Esophagus muscularis mucosa (tissue), 4 donors: ENCODE measurements around the gene FATE1. TPM values are rescaled to one million over a fixed set of nuclear protein-coding genes. Genes with fewer than 3 reads are reported as not detected.

ENCODE experiments used
- DNase-seq: peaks from one replicate; pipeline ENCODE4 v3.0.0-alpha.2; 2017; ENCODE audit errors: extremely low spot score
- H3K27ac ChIP-seq, 4 donors: fragments of 200-600 bp; sonication (generic); replicated peaks in 1 of 4; 1 replicate in 3 of 4; 2 replicates in 1 of 4; pipeline ENCODE4 v1.5.1; 2016 to 2019; ENCODE audit warnings: mild to moderate bottlenecking in 1 of 4
- H3K27me3 ChIP-seq, 4 donors: fragments of 200-600 bp; sonication (generic); one replicate each; pipeline versions ENCODE4 v1.5.1 to v1.6.0; 2016 to 2019
- H3K36me3 ChIP-seq, 4 donors: fragments of 200-600 bp; sonication (generic); one replicate each; pipeline ENCODE4 v1.5.1; 2016 to 2019
- H3K4me1 ChIP-seq, 4 donors: fragments of 200-600 bp; sonication (generic); one replicate each; pipeline ENCODE4 v1.5.1; 2016 to 2019
- H3K4me3 ChIP-seq, 4 donors: fragments of 200-600 bp; sonication (generic); 1 replicate in 2 of 4; 2 replicates in 2 of 4; pipeline ENCODE4 v1.5.1; 2016 to 2019; ENCODE audit warnings: mild to moderate bottlenecking in 4 of 4, moderate library complexity in 1 of 4
- H3K9me3 ChIP-seq, 4 donors: fragments of 200-600 bp; sonication (generic); 1 replicate in 3 of 4; 2 replicates in 1 of 4; pipeline ENCODE4 v1.5.1; 2016 to 2019
- CTCF ChIP-seq, 3 experiments: fragments of 200-600 bp in 2 of 3; fragments of 450-650 bp in 1 of 3; sonication (generic) in 2 of 3; IDR thresholded peaks; one replicate each; pipeline ENCODE4 v1.5.1; 2017 to 2019; ENCODE audit warnings: antibody characterized with exemption in 3 of 3, mild to moderate bottlenecking in 2 of 3, moderate library complexity in 1 of 3
- EP300 ChIP-seq: sonication (generic); formaldehyde crosslinking; IDR thresholded peaks from one replicate; pipeline ENCODE4 v1.6.1; 2017; ENCODE audit warnings: antibody characterized with exemption
- POLR2A ChIP-seq: fragments of 450-650 bp; IDR thresholded peaks from one replicate; pipeline ENCODE4 v1.6.1; 2017; ENCODE audit warnings: antibody characterized with exemption, moderate library complexity, mild to moderate bottlenecking, low read depth
- POLR2AphosphoS5 ChIP-seq, 2 donors: sonication (generic); formaldehyde crosslinking; IDR thresholded peaks; one replicate each; pipeline ENCODE4 v1.6.1; 2017; ENCODE audit warnings: antibody characterized with exemption in 2 of 2
- WGBS: methylation state at CpG from one replicate; pipeline ENCODE4 v1.1.5; 2018; 5-methylcytosine and 5-hydroxymethylcytosine counted together
- intact Hi-C: fragments of 100-400 bp; cut with DNase I; formaldehyde crosslinking; loops from one replicate; pipeline ENCODE4 v1.15.1; 2023
- total RNA-seq, 4 donors: library from RNA; depleted of rRNA; stranded (reverse); fragments of >200 nt; gene quantifications; one replicate each; pipeline versions ENCODE4 v1.1.0 to v1.2.1, GENCODE V29; 2016

FATE1 gene
- total RNA-seq, 4 donors from 2014 or later = not detected

- WGBS = no CpG with 5 or more reads among the region's 1 CpG
Measured at GRCh38 chrX:151725338-151725614, 9.4 kb downstream of the FATE1 start.

GRCh38 chrX:151726751-151727150 lies 10.9 kb downstream of the FATE1 start:
- Histone ChIP-seq H3K9me3 (no peaks in the 10 kb centered on the region), H3K27ac (no peak overlapping the region), H3K4me3 (no peak overlapping the region), H3K4me1 (peaks cover 0 to 4% (median 0%) of the 10 kb centered on the region in 4 donors), H3K36me3 (no peaks in the 10 kb centered on the region), H3K27me3 (no peaks in the 10 kb centered on the region)
- WGBS = 83% methylated on average over 4 of the region's 5 CpGs
- no peak for DNase-seq
- intact Hi-C loops = no loop called here
- TF ChIP-seq POLR2AphosphoS5 (IDR thresholded peaks at IDR 0.05) = no peak
- no peak for TF ChIP-seq CTCF (IDR thresholded peaks at IDR 0.05)
- no peak for TF ChIP-seq EP300
- TF ChIP-seq POLR2A = no peak

More at GRCh38 chrX:151725338-151725614, 9.4 kb downstream of the FATE1 start:
- no peak for DNase-seq
- Histone ChIP-seq H3K27ac (no peak overlapping the region), H3K4me3 (no peak overlapping the region), H3K27me3 (no peaks in the 10 kb centered on the region), H3K9me3 (no peaks in the 10 kb centered on the region), H3K36me3 (no peaks in the 10 kb centered on the region), H3K4me1 (peaks cover 0 to 4% (median 0%) of the 10 kb centered on the region in 4 donors)
- TF ChIP-seq CTCF (IDR thresholded peaks at IDR 0.05) (no peak), POLR2AphosphoS5 (IDR thresholded peaks at IDR 0.05) (no peak), EP300 (no peak), POLR2A (no peak)
- intact Hi-C loops = no loop called here

GRCh38 chrX:151727346-151727745 lies 11.5 kb downstream of the FATE1 start:
- no peak for DNase-seq
- Histone ChIP-seq H3K4me3 (no peak overlapping the region), H3K27ac (no peak overlapping the region), H3K27me3 (no peaks in the 10 kb centered on the region), H3K9me3 (no peaks in the 10 kb centered on the region), H3K36me3 (no peaks in the 10 kb centered on the region), H3K4me1 (peaks cover 0 to 4% (median 0%) of the 10 kb centered on the region in 4 donors)
- no CpG with 5 or more reads among the region's 4 CpGs for WGBS
- no peak for TF ChIP-seq POLR2A
- no peak for TF ChIP-seq CTCF (IDR thresholded peaks at IDR 0.05)
- TF ChIP-seq POLR2AphosphoS5 (IDR thresholded peaks at IDR 0.05) = no peak
- TF ChIP-seq EP300 = no peak
- intact Hi-C loops = no loop called here

GRCh38 chrX:151729056-151729725 lies 13.4 kb downstream of the FATE1 start:
- WGBS = 65% methylated on average over 4 of the region's 4 CpGs
- intact Hi-C loops = no loop called here
- Histone ChIP-seq H3K9me3 (no peaks in the 10 kb centered on the region), H3K4me1 (peaks cover 0 to 4% (median 0%) of the 10 kb centered on the region in 4 donors), H3K36me3 (no peaks in the 10 kb centered on the region), H3K27ac (no peak overlapping the region), H3K27me3 (no peaks in the 10 kb centered on the region), H3K4me3 (no peak overlapping the region)
- DNase-seq = no peak
- no peak for TF ChIP-seq POLR2A
- no peak for TF ChIP-seq CTCF (IDR thresholded peaks at IDR 0.05)
- no peak for TF ChIP-seq EP300
- TF ChIP-seq POLR2AphosphoS5 (IDR thresholded peaks at IDR 0.05) = no peak

GRCh38 chrX:151734446-151734845 lies 18.6 kb downstream of the FATE1 start, which contains the start of gene CNGA2:
TSS of gene CNGA2 (plus strand) at chrX:151734746. CDS start at chrX:151738484, 3,738 bp downstream.
- intact Hi-C loops = no loop called here
- Histone ChIP-seq H3K27me3 (no peaks in the 10 kb centered on the region), H3K4me3 (no peak within 1 kb of the TSS), H3K36me3 (no peaks in the 10 kb centered on the region), H3K4me1 (no peaks in the 10 kb centered on the region), H3K27ac (no peak within 1 kb of the TSS), H3K9me3 (no peaks in the 10 kb centered on the region)
- TF ChIP-seq POLR2A (no peak), POLR2AphosphoS5 (IDR thresholded peaks at IDR 0.05) (no peak), CTCF (IDR thresholded peaks at IDR 0.05) (no peak), EP300 (no peak)
- DNase-seq = no peak
- 54% methylated on average over 4 of the region's 4 CpGs for WGBS
